ENCODE results near the gene CADM1.

CADM1 gene

GRCh38 chr11:115226556-115226955 is 277.7 kb downstream of the CADM1 start:
- no peak for DNase-seq

GRCh38 chr11:115224551-115224950 is 279.7 kb downstream of the CADM1 start:
- DNase-seq, result no peak

DNA sequence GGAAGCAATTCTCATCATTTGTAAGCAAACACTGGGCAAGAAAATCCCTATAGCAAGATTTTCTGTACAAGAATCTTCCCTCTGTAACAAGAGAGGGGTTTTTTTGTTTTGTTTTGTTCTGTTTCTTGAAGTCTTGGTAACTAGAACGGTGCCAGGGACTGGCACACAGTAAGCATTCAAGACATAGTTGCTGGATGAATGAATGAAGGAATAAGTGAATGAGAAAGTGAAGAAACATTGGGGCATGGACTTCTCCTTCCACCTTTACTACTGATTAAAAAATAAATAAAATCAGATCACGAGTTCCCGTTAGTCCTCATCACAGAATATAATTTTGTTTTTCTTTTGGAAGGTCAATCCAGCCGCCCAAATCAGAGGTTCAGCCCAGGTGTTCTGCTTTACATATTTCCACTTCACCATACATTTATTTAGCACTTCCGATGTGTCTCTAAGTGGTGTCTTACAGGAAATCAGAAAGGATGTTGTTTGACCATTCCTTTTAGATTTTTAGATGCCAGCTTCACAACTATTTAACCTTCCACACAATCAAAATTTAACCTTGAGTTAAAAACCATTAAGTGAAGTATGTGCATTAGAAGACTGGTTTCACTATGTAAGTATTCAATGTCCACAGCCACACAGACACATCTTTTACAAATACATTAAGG is 281.2 kb downstream of the CADM1 start:
- no peak for DNase-seq

GRCh38 chr11:115222218-115222862 is 281.9 kb downstream of the CADM1 start:
- DNase-seq, result peak; percentile 89

DNA sequence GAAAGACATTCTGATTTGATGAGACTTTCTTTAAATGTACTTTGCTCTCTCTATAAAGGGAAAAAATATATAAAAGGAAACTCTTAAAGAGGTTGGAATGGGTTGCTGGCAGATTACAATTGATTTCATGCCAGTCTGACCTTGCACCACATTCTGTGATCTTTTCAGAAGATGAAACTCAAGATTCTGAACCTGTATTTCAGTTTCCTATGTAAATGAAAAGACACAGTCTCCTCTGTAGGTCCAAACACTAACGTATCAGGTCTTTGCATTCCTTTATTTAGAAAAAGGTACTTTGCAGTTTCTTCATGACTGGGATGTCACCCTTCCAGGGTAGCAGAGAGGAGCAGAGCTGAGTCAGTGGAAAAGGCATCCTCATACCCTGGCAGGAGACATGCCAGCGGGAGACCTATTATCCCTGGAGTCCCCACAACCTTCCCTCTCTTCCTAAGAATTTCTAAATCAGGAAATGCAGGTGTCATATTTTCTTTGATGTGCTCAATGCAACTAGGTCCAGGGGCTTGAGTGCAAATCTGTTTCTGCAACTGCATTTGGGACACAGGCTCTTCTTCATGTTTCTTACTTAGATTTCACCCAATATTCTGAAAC is 282.6 kb downstream of the CADM1 start:
- no peak for DNase-seq

DNA sequence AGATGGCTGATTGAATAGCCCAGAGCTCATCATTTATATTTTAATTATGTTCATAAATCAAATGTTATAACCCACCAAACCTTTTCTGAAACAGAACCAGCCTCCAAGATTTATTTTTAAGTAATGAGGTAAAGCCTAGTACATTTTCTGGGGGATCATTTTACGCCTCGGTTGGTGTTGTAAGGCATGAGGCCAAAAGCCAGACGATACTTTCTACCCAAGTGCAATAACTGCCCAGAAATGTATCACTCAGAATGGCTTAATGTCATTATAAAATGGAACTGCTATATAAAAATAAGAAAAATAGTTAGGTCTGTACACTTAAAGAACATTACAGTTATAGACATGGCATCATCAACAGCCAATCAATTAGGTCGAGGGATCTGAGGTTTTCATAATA is 283.3 kb downstream of the CADM1 start:
- DNase-seq, result no peak

DNA sequence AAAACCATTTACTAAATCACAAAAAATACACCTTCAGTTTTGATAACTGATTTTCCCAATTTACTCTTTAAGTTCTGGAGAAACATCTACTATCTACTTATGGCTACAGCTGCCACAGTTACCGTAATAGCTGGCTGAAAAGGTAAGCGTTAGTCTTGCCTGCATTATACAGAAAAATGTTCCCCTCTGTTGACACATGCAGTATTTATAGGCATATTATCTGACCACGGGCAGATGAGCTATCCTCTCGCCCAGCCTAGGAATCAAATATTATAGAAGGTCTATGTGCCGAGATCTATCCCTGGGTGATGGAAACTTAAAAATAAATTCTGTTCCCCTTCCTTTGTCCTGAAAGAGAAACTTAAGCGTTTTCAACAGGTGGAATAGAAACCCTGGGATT is 283.8 kb downstream of the CADM1 start:
- DNase-seq, result no peak

DNA sequence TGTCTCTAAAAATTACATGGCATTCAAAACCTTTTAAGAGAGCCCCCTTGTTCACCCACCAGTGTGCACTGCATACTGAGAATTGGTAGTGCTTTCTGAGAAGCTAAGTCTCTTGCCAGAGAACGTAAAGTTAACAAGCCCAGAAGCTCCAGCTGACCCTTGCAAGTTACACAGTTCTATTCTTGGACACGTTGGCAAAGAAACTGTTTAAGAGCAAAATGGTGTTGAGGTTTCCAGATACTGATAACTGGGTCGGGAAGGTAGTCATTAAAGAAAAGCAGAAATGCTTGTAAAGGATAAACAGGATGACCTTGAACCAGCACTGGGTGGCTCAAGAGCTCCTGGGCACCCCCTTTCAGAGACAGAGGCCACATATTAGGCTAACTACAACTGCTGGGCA is 284.8 kb downstream of the CADM1 start:
- no peak for DNase-seq

DNA sequence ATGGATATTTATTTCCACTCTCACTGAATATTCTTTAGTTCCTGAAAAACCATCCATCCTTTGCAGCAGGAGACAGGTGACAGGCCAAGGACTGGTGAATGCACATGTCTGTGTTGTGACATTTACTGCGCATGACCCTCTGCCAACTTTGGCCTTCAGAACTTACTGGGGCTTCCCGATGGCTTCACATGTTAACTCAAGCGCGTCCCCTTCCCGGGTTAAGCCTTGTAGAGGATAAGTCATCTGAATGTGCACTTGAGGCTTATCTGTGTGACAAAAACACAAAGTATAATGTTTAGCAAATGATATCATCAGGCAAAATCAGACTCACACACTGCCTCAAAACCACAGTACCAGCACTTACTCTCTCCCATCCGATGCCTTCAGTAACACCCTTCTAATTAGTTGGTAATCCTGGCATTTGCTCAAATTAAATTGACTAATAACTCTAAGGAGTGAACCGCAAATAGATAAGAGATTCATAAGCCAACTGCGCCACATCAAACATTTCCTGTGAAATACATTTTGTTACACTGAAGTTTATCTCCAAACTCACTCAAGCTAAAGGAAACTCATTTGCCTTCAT is 286.4 kb downstream of the CADM1 start:
- no peak for DNase-seq

DNA sequence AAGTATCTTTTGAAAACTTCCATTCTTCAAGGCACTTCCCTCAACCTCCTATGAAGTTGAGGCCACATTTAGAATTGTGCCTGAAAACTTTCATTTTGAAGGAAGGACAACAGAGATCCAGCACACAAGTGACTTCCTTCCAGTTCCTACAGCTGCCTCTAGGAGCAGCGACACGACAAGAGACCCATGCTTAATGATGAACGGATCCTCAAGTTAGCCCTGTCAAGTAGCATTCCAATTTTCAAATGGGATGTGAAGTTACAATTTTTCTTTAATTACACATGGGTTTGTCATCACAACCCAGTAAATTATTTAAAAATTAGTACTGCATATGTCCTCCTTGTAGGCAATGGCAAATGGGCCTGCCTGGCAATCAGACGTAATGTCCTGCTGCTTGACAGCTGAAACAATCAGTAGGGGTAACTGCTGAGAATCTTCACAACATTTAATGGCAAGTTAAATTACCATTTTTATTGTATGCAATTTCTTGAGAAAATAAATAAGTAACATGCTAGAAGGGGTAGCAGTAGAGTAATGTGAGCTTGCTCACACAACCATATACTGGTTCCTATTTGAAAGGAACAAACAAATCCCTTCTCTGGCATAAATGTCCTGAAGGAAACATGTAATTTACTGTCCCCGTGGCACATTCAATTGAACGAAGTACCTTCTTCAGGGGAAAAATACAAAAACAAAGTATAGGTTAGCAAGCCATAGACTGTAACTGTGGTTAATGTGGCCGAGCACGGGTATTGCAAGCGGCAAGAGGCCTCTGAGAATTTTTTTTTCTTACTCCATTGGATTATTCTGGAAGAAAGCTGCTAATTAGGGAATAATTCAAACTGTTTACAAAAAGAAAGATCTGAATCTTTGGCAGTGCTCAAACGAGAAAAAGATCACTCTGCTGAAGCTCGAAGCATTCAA is 288.3 kb downstream of the CADM1 start:
- DNase-seq, result no peak

DNA sequence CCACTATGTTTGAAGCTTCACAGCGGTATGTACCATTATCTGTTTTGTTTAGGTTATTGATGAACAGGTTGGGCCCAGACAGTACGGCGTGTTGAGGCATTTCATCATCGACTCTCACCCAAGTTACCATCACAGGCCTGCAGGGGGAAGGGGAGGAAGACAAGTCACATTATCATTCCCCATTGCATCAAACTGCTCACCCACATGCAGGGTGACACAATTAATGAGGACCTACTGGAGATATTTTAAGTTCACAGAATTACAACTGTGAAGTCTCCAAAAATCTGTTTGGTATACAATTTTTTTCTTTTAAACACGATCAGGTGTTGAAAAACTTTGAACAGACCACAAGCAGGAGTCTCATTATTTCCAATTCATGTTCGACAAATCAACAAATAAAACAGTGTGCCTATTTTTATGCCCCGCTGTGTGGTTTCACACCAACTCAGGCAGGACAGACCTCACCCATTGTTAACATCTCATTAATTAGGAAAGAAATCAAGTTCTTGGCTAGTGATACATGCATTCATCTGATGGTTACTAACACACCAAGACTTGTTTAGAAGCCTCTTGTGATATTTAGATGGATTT is 289.5 kb downstream of the CADM1 start:
- DNase-seq, result no peak

DNA sequence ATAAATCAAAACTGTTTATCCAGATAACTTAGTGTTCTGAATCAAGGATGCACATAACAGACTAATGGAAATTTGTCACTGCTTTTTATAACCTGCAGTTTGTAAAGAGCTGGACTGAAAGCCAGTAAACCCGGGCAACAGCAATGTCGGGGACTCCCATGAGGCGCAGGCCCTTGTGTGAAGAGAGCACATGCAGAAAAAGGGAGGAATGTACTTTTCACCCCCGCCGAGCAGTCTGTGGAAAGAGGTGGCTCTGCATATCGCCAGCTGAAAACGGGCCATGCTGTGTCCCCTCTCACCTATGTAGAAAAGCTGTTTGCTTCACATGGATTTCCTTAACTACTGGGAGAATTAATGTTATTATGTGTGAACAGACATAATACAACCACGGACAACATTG is 291.2 kb downstream of the CADM1 start:
- no peak for DNase-seq

DNA sequence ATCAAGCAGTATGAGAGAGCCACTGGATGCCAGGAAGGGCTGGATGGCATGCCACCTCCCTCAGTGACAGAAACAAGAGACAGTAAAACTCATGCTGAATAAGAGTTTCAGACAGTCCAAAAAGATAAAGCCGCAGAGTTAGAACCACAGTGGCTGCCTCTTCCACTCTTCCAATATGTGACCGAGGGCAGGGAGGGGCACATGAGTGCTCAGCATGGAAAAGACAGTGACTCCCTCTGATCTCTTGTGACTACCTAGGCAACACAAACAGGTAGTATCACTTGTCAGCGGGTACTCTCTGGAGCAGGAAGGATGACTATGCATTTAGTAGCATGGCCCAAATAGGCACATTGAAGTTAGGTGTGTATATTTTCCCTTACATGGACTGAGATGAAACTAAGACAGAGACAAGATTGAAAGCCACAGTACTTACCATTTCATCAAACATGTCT is 295.4 kb downstream of the CADM1 start:
- no peak for DNase-seq

- no peak for DNase-seq
Observed at GRCh38 chr11:115207916-115208315, 296.3 kb downstream of the CADM1 start.

DNA sequence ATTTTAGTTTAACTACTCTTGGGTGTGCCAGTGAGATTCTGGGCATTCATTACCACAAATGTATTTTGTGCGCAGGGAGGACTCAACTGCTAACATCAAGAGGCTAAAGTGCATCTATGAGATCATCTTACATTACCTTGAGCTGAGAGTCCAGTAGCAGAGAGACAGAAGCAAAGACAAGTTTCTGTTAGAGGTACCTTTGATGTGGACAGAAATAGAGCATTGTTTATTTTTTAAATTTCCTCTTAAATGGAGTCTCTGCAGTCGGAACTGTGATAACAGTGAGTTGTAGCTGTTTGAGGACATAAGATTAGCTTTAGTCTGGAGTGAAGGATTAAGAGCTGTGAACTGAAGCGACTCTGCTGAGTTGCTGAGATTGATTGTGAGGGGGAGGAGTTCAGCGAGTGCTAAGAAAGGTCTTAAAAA is 297.0 kb downstream of the CADM1 start:
- DNase-seq, result no peak

- DNase-seq, result no peak
Observed at GRCh38 chr11:115206365-115207022, 297.7 kb downstream of the CADM1 start.

DNA sequence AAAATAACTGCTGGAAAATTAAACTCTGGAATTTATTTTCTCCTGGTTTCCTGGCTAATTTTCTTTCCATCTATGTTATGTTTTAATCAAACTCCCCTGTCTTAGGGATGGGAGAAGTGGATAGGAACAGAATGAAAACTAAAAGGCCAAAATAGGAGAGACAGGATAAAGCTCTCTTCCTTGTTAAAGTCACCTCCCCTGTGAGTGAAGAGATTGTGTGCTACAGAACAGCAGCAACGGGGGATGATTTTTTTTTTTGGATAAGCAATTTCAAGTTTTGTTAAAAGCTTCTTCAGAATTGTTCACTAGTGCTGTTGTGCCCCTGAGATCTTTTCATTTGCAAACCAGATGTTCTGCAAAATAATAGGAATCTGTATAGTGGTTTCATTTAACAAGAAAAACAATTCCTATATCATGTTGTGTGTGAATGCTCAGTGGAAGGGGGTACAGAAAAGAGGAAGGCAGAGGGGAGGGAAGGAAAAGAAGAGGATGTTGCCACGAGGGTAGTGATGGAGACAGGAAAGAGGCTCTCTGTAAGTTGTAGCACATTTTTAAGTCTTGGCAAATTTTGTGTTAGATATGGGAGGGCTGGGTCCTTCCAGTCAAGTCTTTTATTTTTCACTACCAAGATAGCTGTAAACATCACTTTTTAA is 301.2 kb downstream of the CADM1 start:
- DNase-seq, result no peak

- no peak for DNase-seq
Observed at GRCh38 chr11:115202074-115202473, 302.1 kb downstream of the CADM1 start.

- DNase-seq, result no peak
Observed at GRCh38 chr11:115201111-115201792, 303.0 kb downstream of the CADM1 start.

- DNase-seq, result no peak
Observed at GRCh38 chr11:115199481-115200069, 304.6 kb downstream of the CADM1 start.

All from NCI-H2029 (cell line).